H1 (cell line): Measurements from ENCODE around the gene CDADC1. TPM values are rescaled to one million over a fixed set of nuclear protein-coding genes. Genes with fewer than 3 reads are reported as not detected.
A peak's percentile ranks its signal among the peaks of the same experiment; 100 is the strongest.

ENCODE experiments used
- CTCF ChIA-PET: fragments of 300-600 bp; sonication (Branson Sonifier 250); formaldehyde crosslinking; loops from one replicate; lab custom pipeline; 2021; ENCODE audit not compliant: partially characterized antibody; lab: Charles Lee
- POLR2A ChIA-PET: fragments of 300-600 bp; sonication (Branson Sonifier 250); formaldehyde crosslinking; loops from one replicate; lab custom pipeline; 2021; ENCODE audit warnings: inconsistent platforms; ENCODE audit not compliant: partially characterized antibody; lab: Charles Lee
- DNase-seq, 2 experiments: peaks; one replicate each; pipeline versions ENCODE4 v3.0.0 to v3.0.0-alpha.2; 2010 to 2022; ENCODE audit warnings: low spot score in 2 of 2, low read depth in 1 of 2, mixed read lengths in 1 of 2
- FAIRE-seq: peaks from 2 replicates; lab custom pipeline; 2011; peaks lifted over from hg19 to GRCh38; lab: Jason Lieb, UNC
- H2AFZ ChIP-seq: 2 replicates; pipeline ENCODE4 v1.8.1; 2012; ENCODE audit warnings: low read length, inconsistent platforms
- H2AK5ac ChIP-seq: 2 replicates; pipeline ENCODE4 v1.6.1; 2013; ENCODE audit warnings: low read depth, low read length
- H2BK120ac ChIP-seq: replicated peaks from 2 replicates; pipeline ENCODE3; 2013; ENCODE audit warnings: low read depth, low read length, inconsistent platforms
- H2BK12ac ChIP-seq: 2 replicates; pipeline ENCODE4 v1.6.1; 2013; ENCODE audit warnings: low read depth, low read length
- H2BK15ac ChIP-seq: 2 replicates; pipeline ENCODE4 v1.6.1; 2013; ENCODE audit warnings: low read length
- H2BK20ac ChIP-seq: 2 replicates; pipeline ENCODE4 v1.6.1; 2013; ENCODE audit warnings: low read length
- H2BK5ac ChIP-seq: 2 replicates; pipeline ENCODE4 v1.6.1; 2013; ENCODE audit warnings: low read depth, low read length
- H3K14ac ChIP-seq: 2 replicates; pipeline ENCODE4 v1.6.1; 2013; ENCODE audit warnings: inconsistent platforms; ENCODE audit not compliant: insufficient read length
- H3K18ac ChIP-seq: 2 replicates; pipeline ENCODE4 v1.6.1; 2013; ENCODE audit warnings: low read length; ENCODE audit errors: extremely low read depth
- H3K23ac ChIP-seq: 2 replicates; pipeline ENCODE4 v1.6.1; 2013; ENCODE audit warnings: inconsistent platforms; ENCODE audit not compliant: insufficient read length
- H3K23me2 ChIP-seq: 2 replicates; pipeline ENCODE4 v1.6.1; 2013; ENCODE audit warnings: low read depth, low read length
- H3K27ac ChIP-seq: 2 replicates; pipeline ENCODE4 v1.6.1; 2011; ENCODE audit warnings: low read depth, low read length, inconsistent platforms
- H3K27me3 ChIP-seq, 4 experiments: replicated peaks in 1 of 4; 1 replicate in 1 of 4; 2 replicates in 3 of 4; pipeline versions ENCODE4 v1.6.1 to v1.8.1; 2011 to 2013; ENCODE audit warnings: low read length in 3 of 4, mild to moderate bottlenecking in 3 of 4, inconsistent platforms in 2 of 4, mixed read lengths in 2 of 4, moderate library complexity in 1 of 4; ENCODE audit not compliant: control insufficient read depth in 3 of 4, insufficient read depth in 3 of 4; ENCODE audit errors: extremely low read depth in 1 of 4
- H3K36me3 ChIP-seq, 4 experiments: 2 replicates each; pipeline versions ENCODE4 v1.6.1 to v1.8.1; 2011 to 2013; ENCODE audit warnings: mild to moderate bottlenecking in 4 of 4, low read length in 3 of 4, moderate library complexity in 2 of 4, control low read depth in 1 of 4, inconsistent platforms in 1 of 4; ENCODE audit not compliant: insufficient read depth in 4 of 4, control insufficient read depth in 2 of 4
- H3K4ac ChIP-seq: replicated peaks from 2 replicates; pipeline ENCODE3; 2013; ENCODE audit warnings: low read length, low read depth, mixed read lengths, inconsistent platforms; ENCODE audit not compliant: insufficient read length
- H3K4me1 ChIP-seq, 4 experiments: replicated peaks in 1 of 4; 1 replicate in 1 of 4; 2 replicates in 3 of 4; pipeline versions ENCODE4 v1.6.1 to v1.8.1; 2011 to 2013; ENCODE audit warnings: low read length in 3 of 4, inconsistent platforms in 2 of 4, mixed read lengths in 1 of 4; ENCODE audit not compliant: insufficient read depth in 4 of 4, control insufficient read depth in 3 of 4
- H3K4me2 ChIP-seq, 2 experiments: 2 replicates each; pipeline versions ENCODE4 v1.6.1 to v1.8.1; 2011 to 2013; ENCODE audit warnings: low read depth in 2 of 2, low read length in 2 of 2, control low read depth in 1 of 2, inconsistent platforms in 1 of 2, mild to moderate bottlenecking in 1 of 2; ENCODE audit not compliant: insufficient read depth in 1 of 2
- H3K4me3 ChIP-seq, 4 experiments: fragments of 200-600, 300-600 bp in 1 of 4; sonication (generic), shearing (Covaris generic), sonication (Bioruptor Twin) in 1 of 4; 2 replicates each; pipeline versions ENCODE4 v1.5.1 to v1.8.1; 2011 to 2016; ENCODE audit warnings: low read length in 4 of 4, low read depth in 3 of 4, control low read depth in 2 of 4, inconsistent platforms in 2 of 4, mild to moderate bottlenecking in 2 of 4, mixed read lengths in 1 of 4, moderate library complexity in 1 of 4; ENCODE audit not compliant: insufficient read depth in 2 of 4; ENCODE audit errors: extremely low read depth in 1 of 4
- H3K56ac ChIP-seq: replicated peaks from 2 replicates; pipeline ENCODE3; 2013; ENCODE audit warnings: low read depth, mild to moderate bottlenecking, mixed read lengths, low read length, inconsistent platforms; ENCODE audit not compliant: insufficient read length
- H3K79me1 ChIP-seq: 2 replicates; pipeline ENCODE4 v1.6.1; 2013; ENCODE audit warnings: low read depth, low read length, control low read depth
- H3K79me2 ChIP-seq, 2 experiments: 2 replicates each; pipeline versions ENCODE4 v1.6.1 to v1.8.1; 2012 to 2013; ENCODE audit warnings: low read length in 2 of 2, mild to moderate bottlenecking in 2 of 2, inconsistent platforms in 1 of 2; ENCODE audit not compliant: insufficient read depth in 2 of 2, control insufficient read depth in 1 of 2
- H3K9ac ChIP-seq, 4 experiments: replicated peaks in 1 of 4; 1 replicate in 1 of 4; 2 replicates in 3 of 4; pipeline versions ENCODE4 v1.6.1 to v1.8.1; 2011 to 2013; ENCODE audit warnings: low read depth in 3 of 4, low read length in 3 of 4, control low read depth in 2 of 4, mild to moderate bottlenecking in 2 of 4, moderate library complexity in 2 of 4, inconsistent platforms in 1 of 4; ENCODE audit errors: extremely low read depth in 1 of 4
- H3K9me3 ChIP-seq, 2 experiments: 2 replicates each; pipeline versions ENCODE4 v1.6.1 to v1.8.1; 2012 to 2013; ENCODE audit warnings: mild to moderate bottlenecking in 2 of 2, moderate library complexity in 2 of 2, control low read depth in 1 of 2, inconsistent platforms in 1 of 2, low read depth in 1 of 2, low read length in 1 of 2, mixed read lengths in 1 of 2; ENCODE audit not compliant: insufficient read depth in 2 of 2
- H4K20me1 ChIP-seq, 2 experiments: replicated peaks in 1 of 2; 2 replicates each; pipeline versions ENCODE3 to v1.8.1; 2011 to 2013; ENCODE audit warnings: inconsistent platforms in 2 of 2, low read length in 2 of 2, mild to moderate bottlenecking in 1 of 2; ENCODE audit not compliant: insufficient read depth in 2 of 2, control insufficient read depth in 1 of 2
- H4K5ac ChIP-seq: 2 replicates; pipeline ENCODE4 v1.6.1; 2013; ENCODE audit warnings: low read length, low read depth, mixed read lengths, inconsistent platforms; ENCODE audit not compliant: insufficient read length
- H4K8ac ChIP-seq: 2 replicates; pipeline ENCODE4 v1.8.0; 2013; ENCODE audit warnings: mild to moderate bottlenecking, moderate library complexity, low read length, inconsistent platforms; ENCODE audit not compliant: insufficient read depth; ENCODE audit errors: extremely low read depth
- H4K91ac ChIP-seq: replicated peaks from 2 replicates; pipeline ENCODE3; 2013; ENCODE audit warnings: low read length, mixed read lengths, inconsistent platforms; ENCODE audit not compliant: insufficient read length
- BCL11A ChIP-seq, 2 experiments: IDR thresholded peaks; one replicate each; pipeline ENCODE4 v1.6.1; 2011; ENCODE audit warnings: low read depth in 2 of 2, low read length in 2 of 2, mild to moderate bottlenecking in 2 of 2
- GTF2F1 ChIP-seq: IDR thresholded peaks from 2 replicates; pipeline ENCODE4 v1.6.1; 2012; ENCODE audit warnings: low read depth, low read length, improper control_type of control experiment, borderline replicate concordance
- KDM4A ChIP-seq: IDR thresholded peaks from one replicate; pipeline ENCODE4 v1.7.1; 2012; ENCODE audit warnings: low read depth, mild to moderate bottlenecking, moderate library complexity, low read length, inconsistent platforms; ENCODE audit not compliant: severe bottlenecking
- RXRA ChIP-seq: IDR thresholded peaks from 2 replicates; pipeline ENCODE4 v1.6.1; 2011; ENCODE audit warnings: low read depth, mild to moderate bottlenecking, low read length, moderate library complexity; ENCODE audit not compliant: insufficient read depth
- SAP30 ChIP-seq: fragments of 300-600 bp; sonication (generic); IDR thresholded peaks from 2 replicates; pipeline ENCODE4 v1.7.1; 2012; ENCODE audit warnings: low read length, moderate library complexity, mild to moderate bottlenecking, inconsistent platforms; ENCODE audit not compliant: insufficient read depth, insufficient replicate concordance
- SP1 ChIP-seq: IDR thresholded peaks from 2 replicates; pipeline ENCODE4 v1.6.1; 2011; ENCODE audit warnings: low read depth, low read length
- SRF ChIP-seq: IDR thresholded peaks from 2 replicates; pipeline ENCODE4 v1.6.1; 2011; ENCODE audit warnings: mild to moderate bottlenecking, low read depth, low read length, moderate library complexity
- ZNF274 ChIP-seq: IDR thresholded peaks from 2 replicates; pipeline ENCODE4 v1.7.0; 2012; ENCODE audit warnings: low read length, borderline replicate concordance; ENCODE audit errors: extremely low read depth
- WGBS, 2 experiments: shearing (Covaris generic) in 1 of 2; methylation state at CpG; one replicate each; pipeline versions ENCODE4 v1.1.6 to v1.1.7; 2013 to 2015; ENCODE audit warnings: low lambda C conversion rate in 2 of 2, mixed read lengths in 2 of 2, inconsistent platforms in 1 of 2, low coverage in 1 of 2, missing lambda C conversion rate in 1 of 2; ENCODE audit not compliant: insufficient replicate concordance in 2 of 2, insufficient coverage in 1 of 2, insufficient read length in 1 of 2; ENCODE audit errors: extremely low coverage in 1 of 2, missing lambda C conversion rate in 1 of 2; 5-methylcytosine and 5-hydroxymethylcytosine counted together
- polyA plus RNA-seq, 7 experiments: library from polyadenylated mRNA; depleted of rRNA in 3 of 7; stranded (reverse) in 5 of 7; unstranded in 2 of 7; fragments of >200 nt in 5 of 7; fragments of 200-250 nt in 2 of 7; gene quantifications; 1 replicate in 5 of 7; 2 replicates in 1 of 7; 4 replicates in 1 of 7; pipeline versions ENCODE4 v1.2.1 to v1.2.3, GENCODE V29; 2011 to 2013; ENCODE audit warnings: missing spikeins in 2 of 7, mixed read lengths in 2 of 7
- total RNA-seq: library from RNA; stranded (reverse); fragmentation: NEBNext Ultra II Directional; extraction: Animal tissue kit (Norgen Biotek cat#: 25700); gene quantifications from 2 replicates; pipeline ENCODE4 v1.2.1, GENCODE V29; 2021

The CDADC1 gene
- total and polyA plus RNA-seq, 2 of the 8 experiments (the other 6 are each of a cell fraction or from before 2014, with no cell fraction given): 0.98 to 2.7 TPM

- FAIRE-seq: no peak
Measured at GRCh38 chr13:49246850-49247642, 679 bp upstream of the CDADC1 start.

More at GRCh38 chr13:49246850-49247642, 679 bp upstream of the CDADC1 start:
- Histone ChIP-seq H2BK5ac (no peak overlapping the region), H4K20me1 (no peaks in the 10 kb centered on the region), H3K27me3 (no peaks in the 10 kb centered on the region), H3K18ac (no peak overlapping the region), H2BK15ac (no peak overlapping the region), H3K9ac (peak overlapping the region; percentile 39 to 68 (median 64)), H4K5ac (no peak overlapping the region), H3K36me3 (no peaks in the 10 kb centered on the region), H3K14ac (no peak overlapping the region), H4K8ac (no peak overlapping the region; the same call in 1 of the 2 replicates), H3K4me1 (no peaks in the 10 kb centered on the region; a peak in 1 of 7 replicates), H3K4ac (peak overlapping the region; percentile 3), H2AK5ac (no peak overlapping the region), H3K79me1 (no peaks in the 10 kb centered on the region; the same call in 1 of the 2 replicates), H2AFZ (peak overlapping the region; percentile 100), H3K9me3 (no peaks in the 10 kb centered on the region), H2BK20ac (0 out of 2 replicates have a peak overlapping the region, but pooled peaks have one; percentile 36), H3K79me2 (no peaks in the 10 kb centered on the region), H4K91ac (peak overlapping the region; percentile 0), H2BK120ac (no peak overlapping the region), H3K23ac (no peak overlapping the region), H3K4me2 (peak overlapping the region; percentile 91 to 100), H3K27ac (peak overlapping the region; percentile 47; the same call in 1 of the 2 replicates), H3K4me3 (peak overlapping the region; percentile 72 to 88 (median 82)), H3K23me2 (peaks cover 12% of the 10 kb centered on the region), H3K56ac (no peak overlapping the region), H2BK12ac (no peak overlapping the region; the same call in 1 of the 2 replicates)
- DNase-seq: no peak
- CTCF ChIA-PET: interaction anchor here (1.3 to 2.6 kb wide), 3 partner anchors 11 to 33 kb away, joined by 4 to 27 read pairs (median 8); no protein-coding TSS in a partner anchor
- TF ChIP-seq RXRA (no peak), SRF (no peak), ZNF274 (no peak), SAP30 (no peak), SP1 (no peak), BCL11A (IDR thresholded peaks at IDR 0.05; ENCODE audit: low read depth in 2 of 2, low read length in 2 of 2) (no peak), GTF2F1 (no peak), KDM4A (no peak)
- WGBS, 2 experiments: 25% methylated on average over 4 of the region's 4 CpGs; no CpG with 5 or more reads in 1 of the 2 experiments
- POLR2A ChIA-PET: interaction anchor here (0.6 to 1.5 kb wide), 3 partner anchors 9 to 36 kb away, joined by 3 to 6 read pairs (median 5); no protein-coding TSS in a partner anchor
